Neural crest cell (in vitro differentiated cells): ENCODE results near the gene COLGALT1. TPM values are rescaled to one million over a fixed set of nuclear protein-coding genes. Genes with fewer than 3 reads are reported as not detected.

Experiments
- DNase-seq: peaks from one replicate; pipeline ENCODE4 v3.0.0; 2021; ENCODE audit warnings: low read depth, mixed read lengths, low spot score
- H3K27ac Mint-ChIP-seq: one replicate; pipeline ENCODE4 v1.8.0; 2021; ENCODE audit warnings: mild to moderate bottlenecking, mixed read lengths; ENCODE audit not compliant: unreplicated experiment
- H3K27me3 Mint-ChIP-seq: 2 replicates; pipeline ENCODE4 v1.8.0; 2021; ENCODE audit warnings: low read depth, mild to moderate bottlenecking, mixed read lengths
- H3K36me3 Mint-ChIP-seq: 2 replicates; pipeline ENCODE4 v1.8.0; 2021; ENCODE audit warnings: low read depth, mild to moderate bottlenecking, mixed read lengths
- H3K4me1 Mint-ChIP-seq: 2 replicates; pipeline ENCODE4 v1.8.0; 2021; ENCODE audit warnings: mixed read lengths
- H3K4me3 Mint-ChIP-seq: one replicate; pipeline ENCODE4 v1.8.0; 2021; ENCODE audit warnings: mild to moderate bottlenecking, mixed read lengths
- H3K9me3 Mint-ChIP-seq: 2 replicates; pipeline ENCODE4 v1.8.0; 2021; ENCODE audit warnings: mixed read lengths
- total RNA-seq: library from RNA; stranded (reverse); gene quantifications from 2 replicates; pipeline ENCODE4 v1.2.1, GENCODE V29; 2021
- TF ChIP-seq, protein P1 (sequence below): fragments of 200-600 bp; sonication (generic); conservative IDR thresholded peaks from 2 replicates; pipeline ENCODE4 v1.5.0; 2021; ENCODE audit warnings: antibody characterized with exemption, mild to moderate bottlenecking

Gene COLGALT1
- total RNA-seq, 1 donor from 2014 or later, result 81.7 TPM

GRCh38 chr19:17534767-17535166, 20.7 kb upstream of the COLGALT1 start:
- peaks cover 12% of the 10 kb centered on the region for H3K4me1 Mint-ChIP-seq
- no peaks in the 10 kb centered on the region for H3K9me3 Mint-ChIP-seq
- H3K27ac Mint-ChIP-seq, result no peak overlapping the region
- no peaks in the 10 kb centered on the region for H3K36me3 Mint-ChIP-seq
- no peak for DNase-seq
- H3K27me3 Mint-ChIP-seq, result peaks cover 17% of the 10 kb centered on the region
- TF ChIP-seq, protein P1, sequence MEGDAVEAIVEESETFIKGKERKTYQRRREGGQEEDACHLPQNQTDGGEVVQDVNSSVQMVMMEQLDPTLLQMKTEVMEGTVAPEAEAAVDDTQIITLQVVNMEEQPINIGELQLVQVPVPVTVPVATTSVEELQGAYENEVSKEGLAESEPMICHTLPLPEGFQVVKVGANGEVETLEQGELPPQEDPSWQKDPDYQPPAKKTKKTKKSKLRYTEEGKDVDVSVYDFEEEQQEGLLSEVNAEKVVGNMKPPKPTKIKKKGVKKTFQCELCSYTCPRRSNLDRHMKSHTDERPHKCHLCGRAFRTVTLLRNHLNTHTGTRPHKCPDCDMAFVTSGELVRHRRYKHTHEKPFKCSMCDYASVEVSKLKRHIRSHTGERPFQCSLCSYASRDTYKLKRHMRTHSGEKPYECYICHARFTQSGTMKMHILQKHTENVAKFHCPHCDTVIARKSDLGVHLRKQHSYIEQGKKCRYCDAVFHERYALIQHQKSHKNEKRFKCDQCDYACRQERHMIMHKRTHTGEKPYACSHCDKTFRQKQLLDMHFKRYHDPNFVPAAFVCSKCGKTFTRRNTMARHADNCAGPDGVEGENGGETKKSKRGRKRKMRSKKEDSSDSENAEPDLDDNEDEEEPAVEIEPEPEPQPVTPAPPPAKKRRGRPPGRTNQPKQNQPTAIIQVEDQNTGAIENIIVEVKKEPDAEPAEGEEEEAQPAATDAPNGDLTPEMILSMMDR, result no peak
- H3K4me3 Mint-ChIP-seq, result no peak overlapping the region

DNA sequence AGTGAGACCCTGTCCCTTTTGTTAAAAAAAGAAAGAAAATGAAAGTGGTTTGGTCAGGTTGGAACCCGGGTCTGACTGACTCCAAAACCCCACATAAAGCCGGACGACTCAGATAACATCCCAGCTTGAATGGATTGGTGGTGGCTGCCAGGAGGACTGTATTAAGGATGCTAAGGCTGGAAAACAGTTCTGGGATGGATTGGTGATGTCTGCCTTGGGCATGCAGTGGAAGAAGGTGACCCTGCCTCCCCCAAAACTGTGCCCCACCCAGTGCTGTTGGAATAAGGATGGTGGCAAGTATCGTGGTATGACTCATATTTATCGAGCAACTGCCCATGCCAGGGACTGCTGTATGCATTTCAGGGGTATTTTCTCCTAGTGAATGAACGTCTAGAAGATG, 18.5 kb upstream of the COLGALT1 start:
- H3K27ac Mint-ChIP-seq, result no peak overlapping the region
- H3K4me1 Mint-ChIP-seq, result peaks cover 12% of the 10 kb centered on the region
- TF ChIP-seq, protein P1, result no peak
- H3K27me3 Mint-ChIP-seq, result peaks cover 18% of the 10 kb centered on the region
- H3K36me3 Mint-ChIP-seq, result no peaks in the 10 kb centered on the region
- no peaks in the 10 kb centered on the region for H3K9me3 Mint-ChIP-seq
- peak overlapping the region; percentile 47 for H3K4me3 Mint-ChIP-seq
- no peak for DNase-seq

GRCh38 chr19:17538684-17539237, 16.7 kb upstream of the COLGALT1 start:
- H3K9me3 Mint-ChIP-seq, result no peaks in the 10 kb centered on the region
- no peak overlapping the region for H3K27ac Mint-ChIP-seq
- H3K36me3 Mint-ChIP-seq, result no peaks in the 10 kb centered on the region
- TF ChIP-seq, protein P1, result no peak
- H3K4me1 Mint-ChIP-seq, result peaks cover 12% of the 10 kb centered on the region
- DNase-seq, result no peak
- H3K4me3 Mint-ChIP-seq, result peak overlapping the region; percentile 84
- peaks cover 18% of the 10 kb centered on the region for H3K27me3 Mint-ChIP-seq

- H3K4me1 Mint-ChIP-seq, result peaks cover 15% of the 10 kb centered on the region
- H3K36me3 Mint-ChIP-seq, result no peaks in the 10 kb centered on the region
- peak overlapping the region; percentile 88 for H3K4me3 Mint-ChIP-seq
- peak; percentile 96 for DNase-seq
- no peaks in the 10 kb centered on the region for H3K9me3 Mint-ChIP-seq
- peaks cover 18% of the 10 kb centered on the region for H3K27me3 Mint-ChIP-seq
- H3K27ac Mint-ChIP-seq, result peak overlapping the region; percentile 71
- TF ChIP-seq, protein P1, result no peak
These were observed 16.0 kb upstream of the COLGALT1 start for GRCh38 chr19:17539238-17540117.

- Mint-ChIP-seq H3K36me3 (no peaks in the 10 kb centered on the region), H3K27ac (no peak overlapping the region), H3K27me3 (peaks cover 18% of the 10 kb centered on the region), H3K4me1 (peaks cover 17% of the 10 kb centered on the region), H3K9me3 (no peaks in the 10 kb centered on the region), H3K4me3 (no peak overlapping the region)
- TF ChIP-seq, protein P1, result no peak
- DNase-seq, result no peak
These were observed 15.3 kb upstream of the COLGALT1 start for GRCh38 chr19:17540174-17540573.
